ENCODE measurements around the gene LPO.

Gene LPO

GRCh38 chr17:58265902-58266875, 27.8 kb downstream of the LPO start:
- no peak for DNase-seq (ENCODE audit: low read depth)
- no peak overlapping the region for H3K4me3 ChIP-seq (ENCODE audit: low read depth, low read length)
- no peak for TF ChIP-seq CTCF (IDR thresholded peaks at IDR 0.05; ENCODE audit: insufficient read depth, low read depth, low read length, missing control alignments)

DNA sequence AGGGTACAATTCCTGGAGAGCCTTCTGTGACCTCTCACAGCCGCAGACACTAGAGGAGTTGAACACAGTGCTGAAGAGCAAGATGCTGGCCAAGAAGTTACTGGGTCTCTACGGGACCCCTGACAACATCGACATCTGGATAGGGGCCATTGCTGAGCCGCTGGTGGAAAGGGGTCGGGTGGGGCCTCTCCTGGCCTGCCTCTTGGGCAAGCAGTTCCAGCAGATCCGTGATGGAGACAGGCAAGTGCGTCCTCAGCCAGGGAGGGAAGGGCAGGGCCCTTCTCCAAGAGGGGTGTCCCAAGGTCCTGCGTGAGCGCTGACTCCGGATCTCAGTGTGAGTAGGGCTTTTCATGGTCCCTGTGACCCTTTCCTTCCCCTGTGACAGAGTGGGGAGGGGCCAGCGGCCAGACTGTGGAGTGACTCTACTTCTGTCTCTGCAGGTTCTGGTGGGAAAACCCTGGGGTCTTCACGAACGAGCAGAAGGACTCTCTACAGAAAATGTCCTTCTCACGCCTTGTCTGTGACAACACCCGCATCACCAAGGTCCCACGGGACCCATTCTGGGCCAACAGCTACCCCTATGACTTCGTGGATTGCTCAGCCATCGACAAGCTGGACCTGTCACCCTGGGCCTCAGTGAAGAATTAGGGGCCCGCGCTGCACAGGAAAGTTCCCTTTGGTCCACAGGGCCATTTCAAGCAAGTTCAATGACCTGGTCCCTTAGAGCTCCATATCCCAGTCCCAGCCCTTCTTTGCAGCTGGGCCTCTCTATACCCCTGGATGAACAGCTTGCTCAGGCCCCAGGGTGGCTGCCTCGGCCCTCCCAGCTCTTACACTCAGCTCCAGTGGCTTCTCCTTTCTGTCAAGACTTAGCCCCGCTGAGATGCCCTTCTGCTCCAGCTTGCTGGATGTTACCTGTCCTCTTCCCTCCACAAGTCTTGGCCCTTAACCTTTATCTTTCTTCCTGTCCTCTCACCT, 29.3 kb downstream of the LPO start:
- no peak overlapping the region for H3K4me3 ChIP-seq (ENCODE audit: low read depth, low read length)
- no peak for DNase-seq (ENCODE audit: low read depth)
- no peak for TF ChIP-seq CTCF (IDR thresholded peaks at IDR 0.05; ENCODE audit: insufficient read depth, low read depth, low read length, missing control alignments)

GRCh38 chr17:58268326-58268725, 29.9 kb downstream of the LPO start:
- no peak overlapping the region for H3K4me3 ChIP-seq (ENCODE audit: low read depth, low read length)
- DNase-seq (ENCODE audit: low read depth) = no peak
- TF ChIP-seq CTCF (IDR thresholded peaks at IDR 0.05; ENCODE audit: insufficient read depth, low read depth, low read length, missing control alignments) = no peak

- no peak for DNase-seq (ENCODE audit: low read depth)
- no peak overlapping the region for H3K4me3 ChIP-seq (ENCODE audit: low read depth, low read length)
- no peak for TF ChIP-seq CTCF (IDR thresholded peaks at IDR 0.05; ENCODE audit: insufficient read depth, low read depth, low read length, missing control alignments)
Measured at GRCh38 chr17:58268774-58269556, 30.6 kb downstream of the LPO start.

DNA sequence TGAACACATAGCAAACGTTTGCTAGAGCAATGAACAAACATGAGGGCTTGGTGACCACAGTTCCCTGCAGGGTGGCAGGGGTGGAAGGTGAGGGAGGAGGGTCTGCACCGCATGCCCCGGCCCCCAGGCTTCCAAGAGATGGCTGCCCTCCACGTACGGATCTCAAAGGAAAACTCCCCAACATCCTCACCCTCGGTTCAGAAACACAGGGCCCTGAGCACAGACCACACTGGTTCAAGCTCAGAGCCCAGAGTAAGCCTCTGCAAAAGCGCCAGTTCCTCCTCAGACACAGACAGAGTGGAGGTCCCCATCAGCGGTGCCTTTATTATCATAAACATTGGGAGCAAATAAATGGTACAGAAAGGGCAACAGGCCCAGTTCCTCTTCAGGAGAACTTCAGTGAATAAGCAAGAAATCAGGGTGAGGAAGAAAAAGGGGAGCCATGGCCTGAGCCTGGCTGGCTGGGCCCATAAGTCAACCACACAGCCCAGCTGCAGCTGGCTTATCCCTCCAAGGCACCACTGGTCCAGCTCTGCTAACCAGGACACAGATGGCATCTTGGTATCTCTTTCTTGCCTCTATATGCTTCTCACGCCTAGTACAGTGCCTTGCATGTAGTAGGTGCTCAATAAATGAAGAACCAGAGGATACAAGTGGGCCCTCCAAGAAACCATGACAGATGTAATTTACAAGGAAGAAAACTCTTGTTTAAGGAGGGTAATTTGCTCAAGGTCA, 31.3 kb downstream of the LPO start:
- no peak for DNase-seq (ENCODE audit: low read depth)
- no peak for TF ChIP-seq CTCF (IDR thresholded peaks at IDR 0.05; ENCODE audit: insufficient read depth, low read depth, low read length, missing control alignments)
- H3K4me3 ChIP-seq (ENCODE audit: low read depth, low read length) = no peak overlapping the region

All from GM12865 (cell line).